Mucosa of rectum (tissue), 2 donors: ENCODE data around the gene PSKH1.
"Not testable (repeated sequence)": the region's sequence is repeated elsewhere in the genome, so short reads cannot be mapped to it uniquely, and the experiment has no call there.

Experiments
- H3K27ac ChIP-seq, 2 donors: one replicate each; pipeline ENCODE4 v1.7.0; 2013; ENCODE audit warnings: inconsistent platforms in 2 of 2, low read depth in 2 of 2, low read length in 2 of 2
- H3K27me3 ChIP-seq, 2 donors: one replicate each; pipeline ENCODE4 v1.7.0; 2013; ENCODE audit warnings: low read length in 2 of 2; ENCODE audit not compliant: control insufficient read depth in 2 of 2, insufficient read depth in 2 of 2
- H3K36me3 ChIP-seq, 2 donors: one replicate each; pipeline ENCODE4 v1.7.0; 2013; ENCODE audit warnings: low read length in 2 of 2; ENCODE audit not compliant: control insufficient read depth in 2 of 2, insufficient read depth in 2 of 2
- H3K4me1 ChIP-seq, 2 donors: one replicate each; pipeline ENCODE4 v1.7.0; 2013; ENCODE audit warnings: low read length in 2 of 2, mild to moderate bottlenecking in 1 of 2; ENCODE audit not compliant: control insufficient read depth in 2 of 2, insufficient read depth in 2 of 2
- H3K4me3 ChIP-seq, 2 donors: one replicate each; pipeline ENCODE4 v1.7.0; 2013; ENCODE audit warnings: low read length in 2 of 2
- H3K9ac ChIP-seq, 2 donors: one replicate each; pipeline ENCODE4 v1.7.0; 2013; ENCODE audit warnings: low read length in 2 of 2, low read depth in 1 of 2, mild to moderate bottlenecking in 1 of 2
- H3K9me3 ChIP-seq, 2 donors: one replicate each; pipeline ENCODE4 v1.7.0; 2013; ENCODE audit warnings: low read length in 2 of 2; ENCODE audit not compliant: control insufficient read depth in 2 of 2
- donor health status: healthy.
- donor health status: Normal muscosa, but diverticular disease.

The PSKH1 gene

GRCh38 chr16:67909056-67909742, 16.1 kb downstream of the PSKH1 start:
- Histone ChIP-seq H3K4me3 (no peak overlapping the region), H3K9me3 (no peaks in the 10 kb centered on the region), H3K9ac (no peak overlapping the region), H3K4me1 (no peaks in the 10 kb centered on the region), H3K36me3 (peaks cover 19 to 32% of the 10 kb centered on the region in 2 donors), H3K27ac (no peak overlapping the region), H3K27me3 (no peaks in the 10 kb centered on the region)

DNA sequence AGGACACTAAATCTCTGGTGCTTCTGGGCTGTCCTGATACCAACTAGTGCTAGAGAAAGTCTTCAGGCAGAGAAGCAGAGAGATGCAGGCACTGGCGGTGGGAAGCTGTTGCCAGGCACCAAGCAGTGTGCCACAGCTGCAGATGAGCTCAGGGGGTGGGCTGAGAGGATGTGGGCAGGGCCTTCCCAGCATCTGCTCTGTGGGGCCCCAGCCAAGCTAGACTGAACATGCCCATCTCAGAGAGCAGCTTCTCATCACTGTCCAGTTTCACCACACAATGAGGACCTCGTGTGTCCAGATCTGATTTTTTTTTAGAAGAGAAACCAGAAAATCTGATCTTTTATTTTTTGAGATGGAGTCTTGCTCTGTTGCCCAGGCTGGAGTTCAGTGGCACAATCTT, 17.1 kb downstream of the PSKH1 start:
- Histone ChIP-seq H3K4me1 (no peaks in the 10 kb centered on the region), H3K36me3 (peaks cover 24 to 38% of the 10 kb centered on the region in 2 donors), H3K4me3 (no peak overlapping the region), H3K27me3 (no peaks in the 10 kb centered on the region), H3K9me3 (no peaks in the 10 kb centered on the region), H3K27ac (no peak overlapping the region), H3K9ac (no peak overlapping the region)

DNA sequence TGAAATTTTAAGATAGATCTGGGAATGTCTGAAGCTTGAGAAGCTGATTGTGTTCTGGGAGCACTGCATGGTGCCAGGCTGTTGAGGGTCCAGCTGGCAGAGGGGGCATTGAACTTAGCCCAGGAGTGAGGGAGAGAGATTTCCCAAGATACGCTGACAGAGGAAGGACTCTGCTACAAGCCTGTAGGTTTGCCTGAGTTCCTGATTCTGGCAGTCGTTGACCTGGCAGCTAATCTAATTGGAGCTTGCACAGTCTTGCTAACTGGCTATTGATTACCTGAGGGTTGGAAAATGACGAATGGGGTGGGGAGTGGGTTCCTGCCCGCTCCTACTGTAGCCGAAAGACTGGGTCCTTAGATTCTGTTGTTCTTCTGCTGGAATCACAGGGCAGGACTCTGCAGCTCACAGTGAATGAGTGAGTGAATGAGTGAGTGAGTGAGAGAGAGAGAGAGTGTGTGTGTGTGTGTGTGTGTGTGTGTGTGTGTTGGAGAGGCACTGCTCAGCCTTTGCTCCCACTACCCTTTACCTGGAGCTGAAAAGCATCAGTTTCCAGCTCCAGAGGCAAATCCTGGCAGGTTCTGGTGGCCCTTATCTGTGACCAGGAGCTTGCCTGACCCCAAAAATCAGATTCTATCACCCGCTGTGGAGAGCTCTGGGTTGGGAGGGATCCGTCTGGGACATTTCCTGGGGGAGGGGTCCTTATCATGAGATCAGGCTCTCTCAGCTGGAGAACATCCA, 21.9 kb downstream of the PSKH1 start:
- Histone ChIP-seq H3K4me1 (peaks cover 0 to 2% of the 10 kb centered on the region in 2 donors), H3K27me3 (no peaks in the 10 kb centered on the region), H3K27ac (no peak overlapping the region), H3K9me3 (no peaks in the 10 kb centered on the region), H3K4me3 (no peak overlapping the region), H3K9ac (no peak overlapping the region), H3K36me3 (peaks cover 29 to 35% of the 10 kb centered on the region in 2 donors)

DNA sequence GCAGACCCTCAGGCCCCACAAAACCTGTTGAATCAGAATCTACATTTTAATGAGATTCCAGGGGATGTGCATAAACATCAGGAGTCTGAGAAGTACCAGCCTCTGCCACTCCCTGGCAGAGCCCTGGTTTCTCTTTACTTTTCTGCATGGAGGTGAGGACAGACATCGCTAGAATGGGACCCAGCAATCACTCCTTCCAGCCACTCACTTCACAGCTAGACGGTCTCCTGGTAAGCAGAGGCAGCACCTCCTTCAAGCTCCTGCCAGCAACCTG, 22.4 kb downstream of the PSKH1 start:
- H3K9ac ChIP-seq, H3K4me3 ChIP-seq, H3K27ac ChIP-seq, H3K9me3 ChIP-seq, H3K27me3 ChIP-seq, H3K4me1 ChIP-seq: not testable (repeated sequence)
- H3K36me3 ChIP-seq: peaks cover 24 to 32% of the 10 kb centered on the region in 2 donors

DNA sequence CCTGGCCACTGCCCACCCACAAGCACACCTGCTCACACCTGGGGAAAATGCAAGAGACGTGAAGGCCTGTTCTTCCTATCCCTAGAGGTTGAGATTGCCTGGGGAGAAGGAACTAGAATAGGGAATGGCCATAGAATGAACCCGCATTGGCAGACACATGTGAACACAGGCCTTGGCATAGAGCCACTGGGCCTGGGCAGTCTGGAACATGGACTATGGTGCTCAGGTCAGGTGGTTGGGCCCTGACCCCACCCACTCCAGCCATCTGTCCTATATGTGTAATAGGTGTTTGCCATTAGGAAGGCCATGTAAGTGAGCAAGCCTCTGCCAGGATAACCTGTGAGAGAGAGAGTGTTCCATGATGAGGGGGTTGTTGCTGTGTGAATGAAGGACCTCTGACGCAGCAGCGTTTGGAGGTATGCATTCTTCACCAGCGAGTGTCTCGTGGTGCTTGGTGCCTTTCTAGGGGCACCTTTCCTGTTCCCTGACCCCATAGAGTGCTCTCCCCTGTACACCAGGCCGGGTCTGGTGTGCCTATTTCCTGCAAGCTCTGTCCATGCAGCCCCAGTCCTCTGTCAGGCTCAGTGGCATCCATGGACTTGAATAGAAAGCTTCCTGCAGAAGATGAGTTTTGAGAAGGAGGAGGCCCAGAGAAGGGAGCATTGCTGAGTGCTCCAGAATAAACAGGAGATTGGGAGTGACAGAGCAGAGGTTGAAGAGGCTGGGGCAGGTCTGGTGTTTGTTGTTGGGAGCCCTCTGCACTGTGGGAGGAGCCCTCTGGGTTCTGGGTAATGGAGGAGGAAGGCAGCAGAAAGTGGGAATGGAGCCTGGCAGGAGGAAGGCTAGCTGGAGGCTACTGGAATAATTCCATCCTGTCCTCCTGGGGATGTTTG, 23.0 kb downstream of the PSKH1 start:
- no peaks in the 10 kb centered on the region for H3K9me3 ChIP-seq
- no peak overlapping the region for H3K9ac ChIP-seq
- no peak overlapping the region for H3K27ac ChIP-seq
- H3K36me3 ChIP-seq: peaks cover 19 to 29% of the 10 kb centered on the region in 2 donors
- H3K27me3 ChIP-seq: no peaks in the 10 kb centered on the region
- no peak overlapping the region for H3K4me3 ChIP-seq
- H3K4me1 ChIP-seq: peaks cover 0 to 2% of the 10 kb centered on the region in 2 donors

DNA sequence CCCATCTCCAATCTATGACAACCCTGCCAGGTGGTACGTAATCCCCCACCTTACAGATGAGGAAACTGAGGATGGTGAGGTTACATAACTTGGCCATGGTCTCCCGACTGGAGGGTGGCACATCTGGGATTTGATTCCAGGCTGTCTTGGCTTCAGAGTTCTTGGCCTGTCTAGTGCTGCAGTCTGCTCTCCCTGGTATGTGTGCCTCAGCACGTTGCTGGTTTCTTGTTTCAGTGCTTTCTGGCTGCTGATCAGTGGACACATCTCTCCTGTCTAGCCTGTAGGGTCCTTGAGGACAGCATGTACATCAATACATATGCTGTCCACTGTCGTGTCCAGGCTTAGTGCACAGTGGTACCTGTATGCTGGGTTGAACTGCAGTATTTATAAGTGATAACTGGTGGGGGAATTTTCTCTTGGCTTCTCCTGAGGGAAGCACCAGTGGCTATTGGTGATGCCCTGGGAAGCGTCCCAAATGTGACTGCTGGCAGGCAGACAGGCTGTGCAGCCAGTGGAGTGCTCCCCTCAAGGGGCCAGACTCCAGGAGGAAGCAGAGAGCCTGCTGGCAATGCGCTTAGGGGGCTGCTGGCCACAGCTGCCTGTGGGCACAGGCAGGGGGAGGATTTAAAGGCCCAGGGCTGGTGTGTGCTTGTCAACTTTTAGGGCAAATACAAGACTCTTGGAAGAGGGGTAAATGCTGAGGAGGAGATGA, 24.2 kb downstream of the PSKH1 start:
- no peak overlapping the region for H3K9ac ChIP-seq
- H3K4me1 ChIP-seq: peaks cover 0 to 2% of the 10 kb centered on the region in 2 donors
- no peak overlapping the region for H3K4me3 ChIP-seq
- no peaks in the 10 kb centered on the region for H3K9me3 ChIP-seq
- H3K27me3 ChIP-seq: no peaks in the 10 kb centered on the region
- H3K27ac ChIP-seq: no peak overlapping the region
- peaks cover 14 to 29% of the 10 kb centered on the region in 2 donors for H3K36me3 ChIP-seq

DNA sequence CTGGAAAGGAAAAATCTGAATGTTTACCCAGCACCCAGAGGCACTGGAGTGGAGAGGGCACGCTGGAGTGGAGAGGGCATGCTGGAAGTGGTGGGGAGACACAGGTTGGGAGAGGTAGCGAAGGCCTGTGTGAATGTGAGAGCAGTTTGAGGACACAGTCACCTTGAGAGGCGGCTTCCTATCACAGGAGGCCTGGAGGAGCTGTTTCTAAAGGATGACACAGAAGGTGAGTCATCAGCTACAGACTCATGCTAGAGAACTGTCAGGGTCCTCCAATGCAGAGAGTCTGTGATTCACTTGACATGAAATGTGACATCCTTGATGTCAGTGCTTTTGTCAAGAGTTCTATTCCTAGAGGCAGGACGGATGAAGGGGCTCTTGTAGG, 24.8 kb downstream of the PSKH1 start:
- Histone ChIP-seq H3K4me3 (no peak overlapping the region), H3K9me3 (no peaks in the 10 kb centered on the region), H3K4me1 (peaks cover 0 to 2% of the 10 kb centered on the region in 2 donors), H3K36me3 (peaks cover 14 to 29% of the 10 kb centered on the region in 2 donors), H3K27ac (no peak overlapping the region), H3K27me3 (no peaks in the 10 kb centered on the region), H3K9ac (no peak overlapping the region)

DNA sequence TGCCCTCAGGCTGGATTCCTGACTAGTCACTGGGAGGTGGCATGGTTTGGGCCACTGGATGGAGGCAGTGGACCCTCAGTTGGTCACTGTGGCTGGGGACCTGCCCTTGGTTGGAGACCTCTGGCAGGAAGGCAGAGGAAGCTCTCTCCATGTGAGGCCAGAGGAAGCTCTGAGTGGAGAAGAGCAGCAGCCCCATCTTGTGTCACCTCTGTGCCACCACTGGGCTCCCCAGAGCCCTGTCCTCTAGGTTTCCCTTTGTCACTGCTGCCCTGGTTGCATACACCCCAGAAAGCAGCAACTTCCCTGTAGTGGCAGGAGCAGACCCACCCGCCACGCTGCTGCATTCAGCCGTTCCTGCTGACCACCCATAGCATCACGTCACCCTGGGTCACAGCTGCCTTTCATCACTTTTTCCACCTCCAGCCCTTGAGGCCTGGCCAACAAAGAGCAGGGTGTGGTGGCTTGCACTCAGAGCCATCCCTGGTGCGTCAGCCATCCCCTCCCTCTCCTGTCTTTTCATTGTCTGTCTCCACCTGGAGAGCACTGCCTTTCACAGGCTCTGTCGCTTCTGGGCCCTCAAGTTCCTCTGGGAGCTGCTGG, 26.7 kb downstream of the PSKH1 start:
- Histone ChIP-seq H3K36me3 (peaks cover 17 to 36% of the 10 kb centered on the region in 2 donors), H3K9me3 (no peaks in the 10 kb centered on the region), H3K9ac (no peak overlapping the region), H3K27me3 (no peaks in the 10 kb centered on the region), H3K4me1 (peaks cover 0 to 2% of the 10 kb centered on the region in 2 donors), H3K27ac (no peak overlapping the region), H3K4me3 (no peak overlapping the region)

- Histone ChIP-seq H3K9ac (no peak overlapping the region), H3K27ac (no peak overlapping the region)
These were observed 29.2 kb downstream of the PSKH1 start for GRCh38 chr16:67922221-67922620.

More at GRCh38 chr16:67922221-67922620, 29.2 kb downstream of the PSKH1 start:
- Histone ChIP-seq H3K27me3 (no peaks in the 10 kb centered on the region), H3K4me3 (no peak overlapping the region), H3K4me1 (no peaks in the 10 kb centered on the region), H3K9me3 (no peaks in the 10 kb centered on the region), H3K36me3 (peaks cover 17 to 21% of the 10 kb centered on the region in 2 donors)
